SK-N-SH (cell line): ENCODE results near the gene ZCCHC3. TPM values are rescaled to one million over a fixed set of nuclear protein-coding genes. Genes with fewer than 3 reads are reported as not detected.
A peak's percentile ranks its signal among the peaks of the same experiment; 100 is the strongest.

Experiments
- CTCF ChIA-PET: fragments of 300-600, 350-600 bp; formaldehyde crosslinking; extraction: SDS; loops from one replicate; lab custom pipeline; 2021; lab: Yijun Ruan, JAX
- POLR2A ChIA-PET: fragments of 350-600 bp; sonication (Branson Sonifier 250); formaldehyde crosslinking; extraction: SDS; loops from one replicate; lab custom pipeline; 2020; ENCODE audit warnings: antibody characterized with exemption, inconsistent platforms; lab: Yijun Ruan, JAX
- DNase-seq: peaks from one replicate; pipeline ENCODE4 v3.0.0; 2012
- H2AFZ ChIP-seq: fragments of 200-600 bp; sonication (generic); 2 replicates; pipeline ENCODE4 v1.8.1; 2016; ENCODE audit warnings: antibody characterized with exemption, mild to moderate bottlenecking, low read depth
- H3F3A ChIP-seq: fragments of 200-600 bp; sonication (generic); replicated peaks from 2 replicates; pipeline ENCODE3; 2016; ENCODE audit warnings: antibody characterized with exemption, mild to moderate bottlenecking; ENCODE audit not compliant: insufficient read depth
- H3K27ac ChIP-seq, 2 experiments: fragments of 200-500 bp in 1 of 2; fragments of 200-600 bp in 1 of 2; sonication (Bioruptor generic) in 1 of 2; sonication (generic), shearing (Covaris generic) in 1 of 2; 2 replicates each; pipeline versions ENCODE4 v1.5.1 to v1.6.1; 2014 to 2016; ENCODE audit warnings: low read depth in 2 of 2, inconsistent platforms in 1 of 2, low read length in 1 of 2, mild to moderate bottlenecking in 1 of 2, mixed read lengths in 1 of 2
- H3K27me3 ChIP-seq: fragments of 200-600 bp; sonication (generic), shearing (Covaris generic); 2 replicates; pipeline ENCODE4 v1.6.1; 2016; ENCODE audit warnings: mixed run types; ENCODE audit not compliant: insufficient read depth
- H3K36me3 ChIP-seq, 2 experiments: fragments of 200-500 bp in 1 of 2; fragments of 200-600 bp in 1 of 2; sonication (Bioruptor generic) in 1 of 2; sonication (generic) in 1 of 2; replicated peaks in 1 of 2; 2 replicates each; pipeline versions ENCODE3 to v1.5.1; 2014 to 2016; ENCODE audit warnings: low read length in 1 of 2, mild to moderate bottlenecking in 1 of 2; ENCODE audit not compliant: insufficient read depth in 2 of 2, control insufficient read depth in 1 of 2
- H3K4me1 ChIP-seq, 2 experiments: fragments of 200-500 bp in 1 of 2; fragments of 200-600 bp in 1 of 2; sonication (Bioruptor generic) in 1 of 2; sonication (generic), shearing (Covaris generic) in 1 of 2; 2 replicates each; pipeline versions ENCODE4 v1.5.1 to v1.6.1; 2014 to 2016; ENCODE audit warnings: low read depth in 1 of 2, low read length in 1 of 2, mixed run types in 1 of 2; ENCODE audit not compliant: insufficient read depth in 2 of 2, control insufficient read depth in 1 of 2
- H3K4me2 ChIP-seq: fragments of 200-600 bp; sonication (generic), shearing (Covaris generic); 2 replicates; pipeline ENCODE4 v1.6.1; 2017; ENCODE audit warnings: mixed run types
- H3K4me3 ChIP-seq, 2 experiments: fragments of 200-500 bp in 1 of 2; fragments of 200-600 bp in 1 of 2; sonication (Bioruptor generic) in 1 of 2; sonication (generic), shearing (Covaris generic) in 1 of 2; 2 replicates each; pipeline versions ENCODE4 v1.5.1 to v1.8.1; 2014 to 2016; ENCODE audit warnings: low read depth in 2 of 2, inconsistent platforms in 1 of 2, low read length in 1 of 2, mild to moderate bottlenecking in 1 of 2, mixed read lengths in 1 of 2, moderate library complexity in 1 of 2
- H3K79me2 ChIP-seq: fragments of 200-600 bp; sonication (generic); 2 replicates; pipeline ENCODE4 v1.8.1; 2017; ENCODE audit warnings: mild to moderate bottlenecking; ENCODE audit not compliant: insufficient read depth
- H3K9ac ChIP-seq: fragments of 200-600 bp; sonication (generic); 2 replicates; pipeline ENCODE4 v1.6.1; 2017; ENCODE audit warnings: mixed run types
- H3K9me2 ChIP-seq: fragments of 200-600 bp; sonication (generic); 2 replicates; pipeline ENCODE4 v1.6.1; 2017; ENCODE audit warnings: mixed run types
- H3K9me3 ChIP-seq: fragments of 200-600 bp; sonication (generic); 2 replicates; pipeline ENCODE4 v1.6.1; 2017; ENCODE audit warnings: mixed run types, mild to moderate bottlenecking, moderate library complexity
- H4K20me1 ChIP-seq: fragments of 200-600 bp; sonication (generic); 2 replicates; pipeline ENCODE4 v1.6.1; 2017; ENCODE audit warnings: mild to moderate bottlenecking, mixed run types; ENCODE audit not compliant: insufficient read depth
- CHD2 ChIP-seq: fragments of 150-350 bp; IDR thresholded peaks from 2 replicates; pipeline ENCODE4 v1.6.1; 2018; ENCODE audit warnings: low read length; ENCODE audit not compliant: partially characterized antibody
- ELF1 ChIP-seq: IDR thresholded peaks from 2 replicates; pipeline ENCODE4 v1.4.0; 2012
- EP300 ChIP-seq, 2 experiments: IDR thresholded peaks; 2 replicates each; pipeline versions ENCODE4 v1.4.0 to v1.6.1; 2012; ENCODE audit warnings: borderline replicate concordance in 1 of 2, low read depth in 1 of 2, low read length in 1 of 2
- EZH2phosphoT487 ChIP-seq: fragments of 200-600 bp; sonication (generic); IDR thresholded peaks from 2 replicates; pipeline ENCODE4 v1.6.1; 2017; ENCODE audit warnings: low read depth, mixed run types, mild to moderate bottlenecking, antibody characterized with exemption, moderate library complexity, borderline replicate concordance
- FOXM1 ChIP-seq: IDR thresholded peaks from 2 replicates; pipeline ENCODE4 v1.4.0; 2012; ENCODE audit warnings: low read depth, mild to moderate bottlenecking
- MEF2A ChIP-seq: IDR thresholded peaks from 2 replicates; pipeline ENCODE4 v1.4.0; 2012; ENCODE audit warnings: low read depth, borderline replicate concordance
- NFIC ChIP-seq: IDR thresholded peaks from 2 replicates; pipeline ENCODE4 v1.4.0; 2012; ENCODE audit warnings: borderline replicate concordance
- NRF1 ChIP-seq: IDR thresholded peaks from 2 replicates; pipeline ENCODE4 v1.6.1; 2012; ENCODE audit warnings: low read depth, mild to moderate bottlenecking, low read length
- POLR2AphosphoS5 ChIP-seq: IDR thresholded peaks from 2 replicates; pipeline ENCODE4 v1.6.1; 2012; ENCODE audit warnings: low read depth, low read length
- RXRA ChIP-seq: IDR thresholded peaks from 2 replicates; pipeline ENCODE4 v1.4.0; 2012; ENCODE audit warnings: low read depth, mild to moderate bottlenecking, borderline replicate concordance
- SIN3A ChIP-seq: IDR thresholded peaks from 2 replicates; pipeline ENCODE4 v1.6.1; 2012; ENCODE audit warnings: low read depth, mild to moderate bottlenecking, low read length, moderate library complexity, borderline replicate concordance
- SMC3 ChIP-seq: IDR thresholded peaks from 2 replicates; pipeline ENCODE4 v1.6.1; 2012; ENCODE audit warnings: low read depth, low read length, improper control_type of control experiment
- TCF12 ChIP-seq: IDR thresholded peaks from 2 replicates; pipeline ENCODE4 v1.4.0; 2012
- TEAD4 ChIP-seq: IDR thresholded peaks from 2 replicates; pipeline ENCODE4 v1.4.0; 2012; ENCODE audit warnings: mild to moderate bottlenecking, borderline replicate concordance; ENCODE audit not compliant: insufficient read depth
- YY1 ChIP-seq: IDR thresholded peaks from 2 replicates; pipeline ENCODE4 v1.4.0; 2012; ENCODE audit warnings: low read depth, mild to moderate bottlenecking
- WGBS: methylation state at CpG from one replicate; pipeline ENCODE4 v1.1.6; 2017; ENCODE audit warnings: low lambda C conversion rate; 5-methylcytosine and 5-hydroxymethylcytosine counted together
- polyA plus RNA-seq, 3 experiments: library from polyadenylated mRNA; depleted of rRNA; stranded (reverse); fragments of >200 nt; gene quantifications; 2 replicates each; pipeline ENCODE4 v1.2.3, GENCODE V29; 2012
- TF ChIP-seq, protein P1 (sequence below): fragments of 150-350 bp; IDR thresholded peaks from 2 replicates; pipeline ENCODE4 v1.6.1; 2016; ENCODE audit warnings: mild to moderate bottlenecking, low read depth, low read length
- TF ChIP-seq, protein P2 (sequence below): fragments of 200-600 bp; sonication (generic); IDR thresholded peaks from 2 replicates; pipeline ENCODE4 v1.6.1; 2017; ENCODE audit warnings: antibody characterized with exemption, mild to moderate bottlenecking, moderate library complexity
- TF ChIP-seq, protein P3 (sequence below): IDR thresholded peaks from 2 replicates; pipeline ENCODE4 v1.4.0; 2012; ENCODE audit warnings: low read depth, borderline replicate concordance
- TF ChIP-seq, protein P4 (sequence below): IDR thresholded peaks from 2 replicates; pipeline ENCODE4; 2012
- TF ChIP-seq, protein P5 (sequence below): IDR thresholded peaks from 2 replicates; pipeline ENCODE4 v1.6.1; 2012; ENCODE audit warnings: mild to moderate bottlenecking, low read depth, low read length, moderate library complexity
- TF ChIP-seq, protein P6 (sequence below): fragments of 150-350 bp; IDR thresholded peaks from 2 replicates; pipeline ENCODE4 v1.6.1; 2017; ENCODE audit warnings: antibody characterized with exemption, low read length, low read depth, borderline replicate concordance

The ZCCHC3 gene
- polyA plus RNA-seq, 1 of the 3 experiments (the other 2 are of a cell fraction), result 9.5 TPM

DNA sequence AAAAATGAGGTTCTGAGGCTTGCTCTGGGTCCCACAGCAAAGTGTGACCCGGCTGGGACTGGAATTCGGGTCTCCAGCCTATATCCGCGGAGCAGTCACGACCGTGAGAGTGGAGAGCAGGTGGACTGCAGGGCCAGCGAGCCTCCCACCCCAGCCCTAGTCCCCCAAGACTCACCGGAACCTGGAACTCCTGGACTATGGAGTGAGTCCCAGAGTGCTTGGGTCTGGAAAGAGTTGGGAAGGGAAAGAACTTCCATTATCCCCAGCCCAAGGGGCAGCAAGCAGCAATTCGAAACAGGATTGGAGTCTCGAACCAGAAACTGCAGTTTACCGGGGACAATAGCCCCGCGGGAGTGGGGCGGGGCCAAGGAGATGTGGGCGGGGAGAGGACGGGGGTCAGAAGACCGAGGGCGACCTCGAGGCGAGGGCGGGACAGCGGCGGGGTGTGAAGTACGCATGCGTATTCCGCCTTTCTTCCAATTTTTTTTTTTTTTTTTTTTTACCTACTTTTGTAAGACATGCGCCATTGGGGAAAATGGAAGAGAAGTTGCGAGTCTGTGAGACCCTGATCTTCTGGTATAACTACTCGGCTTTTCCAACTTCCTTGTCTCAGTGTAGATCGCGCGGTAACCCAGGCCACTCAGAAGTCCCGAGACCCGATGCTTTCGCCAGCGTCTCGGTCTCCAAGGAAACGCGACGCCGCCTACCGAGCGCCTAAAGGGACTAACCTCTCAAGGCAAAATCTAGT lies 7.1 kb upstream of the ZCCHC3 start, which contains the start of gene C20orf96:
Gene C20orf96 (minus strand): TSS at position 667 of the 748 bp plus-strand sequence. CDS start 140 bp downstream, at position 527.
- CTCF ChIA-PET, result interaction anchor here (1.2 kb wide), 1 partner anchor 9 kb away, joined by 3 read pairs; no protein-coding TSS in a partner anchor
- POLR2A ChIA-PET, result no interaction called here
- H3K9ac ChIP-seq, result peak within 1 kb of the TSS; percentile 78
- TF ChIP-seq, protein P1, sequence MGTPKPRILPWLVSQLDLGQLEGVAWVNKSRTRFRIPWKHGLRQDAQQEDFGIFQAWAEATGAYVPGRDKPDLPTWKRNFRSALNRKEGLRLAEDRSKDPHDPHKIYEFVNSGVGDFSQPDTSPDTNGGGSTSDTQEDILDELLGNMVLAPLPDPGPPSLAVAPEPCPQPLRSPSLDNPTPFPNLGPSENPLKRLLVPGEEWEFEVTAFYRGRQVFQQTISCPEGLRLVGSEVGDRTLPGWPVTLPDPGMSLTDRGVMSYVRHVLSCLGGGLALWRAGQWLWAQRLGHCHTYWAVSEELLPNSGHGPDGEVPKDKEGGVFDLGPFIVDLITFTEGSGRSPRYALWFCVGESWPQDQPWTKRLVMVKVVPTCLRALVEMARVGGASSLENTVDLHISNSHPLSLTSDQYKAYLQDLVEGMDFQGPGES, result no peak
- TF ChIP-seq TCF12 (no peak), SIN3A (0 out of 2 replicates have a peak, but pooled peaks have one; percentile 69), TEAD4 (no peak), SMC3 (no peak), NRF1 (peak; percentile 26; the same call in 1 of the 2 replicates), POLR2AphosphoS5 (peak; percentile 64; the same call in 1 of the 2 replicates), MEF2A (no peak), EZH2phosphoT487 (no peak), RXRA (no peak), CHD2 (peak; percentile 90), EP300 (IDR thresholded peaks at IDR 0.05; ENCODE audit: borderline replicate concordance in 1 of 2, low read depth in 1 of 2, low read length in 1 of 2) (no peak), YY1 (no peak; the same call in 1 of the 2 replicates), ELF1 (no peak), NFIC (no peak), FOXM1 (no peak)
- TF ChIP-seq, protein P2, sequence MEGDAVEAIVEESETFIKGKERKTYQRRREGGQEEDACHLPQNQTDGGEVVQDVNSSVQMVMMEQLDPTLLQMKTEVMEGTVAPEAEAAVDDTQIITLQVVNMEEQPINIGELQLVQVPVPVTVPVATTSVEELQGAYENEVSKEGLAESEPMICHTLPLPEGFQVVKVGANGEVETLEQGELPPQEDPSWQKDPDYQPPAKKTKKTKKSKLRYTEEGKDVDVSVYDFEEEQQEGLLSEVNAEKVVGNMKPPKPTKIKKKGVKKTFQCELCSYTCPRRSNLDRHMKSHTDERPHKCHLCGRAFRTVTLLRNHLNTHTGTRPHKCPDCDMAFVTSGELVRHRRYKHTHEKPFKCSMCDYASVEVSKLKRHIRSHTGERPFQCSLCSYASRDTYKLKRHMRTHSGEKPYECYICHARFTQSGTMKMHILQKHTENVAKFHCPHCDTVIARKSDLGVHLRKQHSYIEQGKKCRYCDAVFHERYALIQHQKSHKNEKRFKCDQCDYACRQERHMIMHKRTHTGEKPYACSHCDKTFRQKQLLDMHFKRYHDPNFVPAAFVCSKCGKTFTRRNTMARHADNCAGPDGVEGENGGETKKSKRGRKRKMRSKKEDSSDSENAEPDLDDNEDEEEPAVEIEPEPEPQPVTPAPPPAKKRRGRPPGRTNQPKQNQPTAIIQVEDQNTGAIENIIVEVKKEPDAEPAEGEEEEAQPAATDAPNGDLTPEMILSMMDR, result peak; percentile 50
- TF ChIP-seq, protein P3, sequence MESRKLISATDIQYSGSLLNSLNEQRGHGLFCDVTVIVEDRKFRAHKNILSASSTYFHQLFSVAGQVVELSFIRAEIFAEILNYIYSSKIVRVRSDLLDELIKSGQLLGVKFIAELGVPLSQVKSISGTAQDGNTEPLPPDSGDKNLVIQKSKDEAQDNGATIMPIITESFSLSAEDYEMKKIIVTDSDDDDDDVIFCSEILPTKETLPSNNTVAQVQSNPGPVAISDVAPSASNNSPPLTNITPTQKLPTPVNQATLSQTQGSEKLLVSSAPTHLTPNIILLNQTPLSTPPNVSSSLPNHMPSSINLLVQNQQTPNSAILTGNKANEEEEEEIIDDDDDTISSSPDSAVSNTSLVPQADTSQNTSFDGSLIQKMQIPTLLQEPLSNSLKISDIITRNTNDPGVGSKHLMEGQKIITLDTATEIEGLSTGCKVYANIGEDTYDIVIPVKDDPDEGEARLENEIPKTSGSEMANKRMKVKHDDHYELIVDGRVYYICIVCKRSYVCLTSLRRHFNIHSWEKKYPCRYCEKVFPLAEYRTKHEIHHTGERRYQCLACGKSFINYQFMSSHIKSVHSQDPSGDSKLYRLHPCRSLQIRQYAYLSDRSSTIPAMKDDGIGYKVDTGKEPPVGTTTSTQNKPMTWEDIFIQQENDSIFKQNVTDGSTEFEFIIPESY, result peak; percentile 89
- TF ChIP-seq, protein P4, sequence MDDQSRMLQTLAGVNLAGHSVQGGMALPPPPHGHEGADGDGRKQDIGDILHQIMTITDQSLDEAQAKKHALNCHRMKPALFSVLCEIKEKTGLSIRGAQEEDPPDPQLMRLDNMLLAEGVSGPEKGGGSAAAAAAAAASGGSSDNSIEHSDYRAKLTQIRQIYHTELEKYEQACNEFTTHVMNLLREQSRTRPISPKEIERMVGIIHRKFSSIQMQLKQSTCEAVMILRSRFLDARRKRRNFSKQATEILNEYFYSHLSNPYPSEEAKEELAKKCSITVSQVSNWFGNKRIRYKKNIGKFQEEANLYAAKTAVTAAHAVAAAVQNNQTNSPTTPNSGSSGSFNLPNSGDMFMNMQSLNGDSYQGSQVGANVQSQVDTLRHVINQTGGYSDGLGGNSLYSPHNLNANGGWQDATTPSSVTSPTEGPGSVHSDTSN, result no peak
- TF ChIP-seq, protein P5, sequence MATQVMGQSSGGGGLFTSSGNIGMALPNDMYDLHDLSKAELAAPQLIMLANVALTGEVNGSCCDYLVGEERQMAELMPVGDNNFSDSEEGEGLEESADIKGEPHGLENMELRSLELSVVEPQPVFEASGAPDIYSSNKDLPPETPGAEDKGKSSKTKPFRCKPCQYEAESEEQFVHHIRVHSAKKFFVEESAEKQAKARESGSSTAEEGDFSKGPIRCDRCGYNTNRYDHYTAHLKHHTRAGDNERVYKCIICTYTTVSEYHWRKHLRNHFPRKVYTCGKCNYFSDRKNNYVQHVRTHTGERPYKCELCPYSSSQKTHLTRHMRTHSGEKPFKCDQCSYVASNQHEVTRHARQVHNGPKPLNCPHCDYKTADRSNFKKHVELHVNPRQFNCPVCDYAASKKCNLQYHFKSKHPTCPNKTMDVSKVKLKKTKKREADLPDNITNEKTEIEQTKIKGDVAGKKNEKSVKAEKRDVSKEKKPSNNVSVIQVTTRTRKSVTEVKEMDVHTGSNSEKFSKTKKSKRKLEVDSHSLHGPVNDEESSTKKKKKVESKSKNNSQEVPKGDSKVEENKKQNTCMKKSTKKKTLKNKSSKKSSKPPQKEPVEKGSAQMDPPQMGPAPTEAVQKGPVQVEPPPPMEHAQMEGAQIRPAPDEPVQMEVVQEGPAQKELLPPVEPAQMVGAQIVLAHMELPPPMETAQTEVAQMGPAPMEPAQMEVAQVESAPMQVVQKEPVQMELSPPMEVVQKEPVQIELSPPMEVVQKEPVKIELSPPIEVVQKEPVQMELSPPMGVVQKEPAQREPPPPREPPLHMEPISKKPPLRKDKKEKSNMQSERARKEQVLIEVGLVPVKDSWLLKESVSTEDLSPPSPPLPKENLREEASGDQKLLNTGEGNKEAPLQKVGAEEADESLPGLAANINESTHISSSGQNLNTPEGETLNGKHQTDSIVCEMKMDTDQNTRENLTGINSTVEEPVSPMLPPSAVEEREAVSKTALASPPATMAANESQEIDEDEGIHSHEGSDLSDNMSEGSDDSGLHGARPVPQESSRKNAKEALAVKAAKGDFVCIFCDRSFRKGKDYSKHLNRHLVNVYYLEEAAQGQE, result no peak
- TF ChIP-seq, protein P6, sequence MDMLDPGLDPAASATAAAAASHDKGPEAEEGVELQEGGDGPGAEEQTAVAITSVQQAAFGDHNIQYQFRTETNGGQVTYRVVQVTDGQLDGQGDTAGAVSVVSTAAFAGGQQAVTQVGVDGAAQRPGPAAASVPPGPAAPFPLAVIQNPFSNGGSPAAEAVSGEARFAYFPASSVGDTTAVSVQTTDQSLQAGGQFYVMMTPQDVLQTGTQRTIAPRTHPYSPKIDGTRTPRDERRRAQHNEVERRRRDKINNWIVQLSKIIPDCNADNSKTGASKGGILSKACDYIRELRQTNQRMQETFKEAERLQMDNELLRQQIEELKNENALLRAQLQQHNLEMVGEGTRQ, result no peak

More for the DNA sequence above, 7.1 kb upstream of the ZCCHC3 start, which contains the start of gene C20orf96:
- Histone ChIP-seq H3K9me2 (no peaks in the 10 kb centered on the region), H3K4me2 (peak within 1 kb of the TSS; percentile 87), H3K36me3 (no peaks in the 10 kb centered on the region), H3K9me3 (no peaks in the 10 kb centered on the region), H3K4me1 (peaks cover 3 to 10% of the 10 kb centered on the region in 2 experiments; a peak in 3 of 4 replicates), H4K20me1 (no peaks in the 10 kb centered on the region), H3K4me3 (peak within 1 kb of the TSS; percentile 79 to 84), H3K27ac (peak within 1 kb of the TSS; percentile 55 to 73), H2AFZ (peak within 1 kb of the TSS; percentile 89), H3K27me3 (no peaks in the 10 kb centered on the region), H3K79me2 (peaks cover 9% of the 10 kb centered on the region; the same call in 1 of the 2 replicates), H3F3A (no peaks in the 10 kb centered on the region)
- WGBS, result under 1% methylated on average over 42 of the region's 43 CpGs
- DNase-seq, result peak; percentile 96
